GM12892 (cell line): ENCODE data around the gene OLFML1.

ENCODE experiments used
- POLR2AphosphoS5 ChIP-seq: IDR thresholded peaks from 2 replicates; pipeline ENCODE4 v1.6.1; 2011; ENCODE audit warnings: low read depth, low read length, control low read depth
- TAF1 ChIP-seq: IDR thresholded peaks from 2 replicates; pipeline ENCODE4 v1.6.1; 2011; ENCODE audit warnings: low read depth, mild to moderate bottlenecking, control low read depth, low read length, borderline replicate concordance

DNA sequence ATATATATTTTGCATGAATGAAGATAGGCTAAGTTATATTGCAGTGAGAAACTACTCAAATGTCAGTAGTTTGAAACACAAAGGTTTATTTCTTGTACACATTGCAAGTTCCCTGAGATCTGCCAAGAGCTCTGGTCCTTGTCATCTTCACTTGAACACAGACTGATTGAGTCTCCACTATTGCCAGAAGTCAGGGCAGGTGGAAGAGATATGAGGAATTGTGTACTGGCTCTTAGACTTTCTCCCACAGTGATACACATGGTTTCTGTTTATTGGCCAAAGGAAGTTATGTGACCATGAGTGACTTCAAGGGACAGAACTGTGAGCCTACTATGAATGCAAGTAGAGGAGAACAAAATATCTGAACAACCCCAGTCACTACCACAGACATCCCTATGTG is 72.7 kb downstream of the OLFML1 start:
- no peak for TF ChIP-seq POLR2AphosphoS5
- TF ChIP-seq TAF1, result no peak
